NCI-H748 (cell line): ENCODE results near the gene ACSM5.
"Not testable (repeated sequence)": the region's sequence is repeated elsewhere in the genome, so short reads cannot be mapped to it uniquely, and the experiment has no call there.

ENCODE experiments used
- DNase-seq: peaks from one replicate; lab custom pipeline; 2025; ENCODE audit not compliant: unreplicated experiment; lab: John Stamatoyannopoulos, UW

The ACSM5 gene

GRCh38 chr16:20397468-20398074, 11.8 kb upstream of the ACSM5 start:
- no peak for DNase-seq

DNA sequence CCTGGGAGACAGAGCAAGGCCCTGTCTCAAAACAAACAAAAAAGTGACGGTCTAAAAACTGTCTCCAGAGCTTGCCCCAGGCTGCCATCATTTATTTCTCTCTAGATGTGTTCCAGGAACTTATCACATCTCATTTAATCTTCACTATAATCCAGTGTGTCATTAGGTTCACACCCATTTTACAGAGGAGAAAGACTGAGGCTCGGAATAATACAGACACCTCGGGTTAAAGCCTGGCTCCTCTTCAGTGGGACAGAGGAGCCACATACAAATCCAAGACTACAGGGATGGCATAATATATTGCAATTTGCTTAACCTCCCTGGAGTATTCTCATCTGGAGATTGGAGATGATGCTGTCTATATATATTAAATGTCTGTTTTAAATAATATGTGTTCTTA, 10.7 kb upstream of the ACSM5 start:
- DNase-seq: no peak

DNA sequence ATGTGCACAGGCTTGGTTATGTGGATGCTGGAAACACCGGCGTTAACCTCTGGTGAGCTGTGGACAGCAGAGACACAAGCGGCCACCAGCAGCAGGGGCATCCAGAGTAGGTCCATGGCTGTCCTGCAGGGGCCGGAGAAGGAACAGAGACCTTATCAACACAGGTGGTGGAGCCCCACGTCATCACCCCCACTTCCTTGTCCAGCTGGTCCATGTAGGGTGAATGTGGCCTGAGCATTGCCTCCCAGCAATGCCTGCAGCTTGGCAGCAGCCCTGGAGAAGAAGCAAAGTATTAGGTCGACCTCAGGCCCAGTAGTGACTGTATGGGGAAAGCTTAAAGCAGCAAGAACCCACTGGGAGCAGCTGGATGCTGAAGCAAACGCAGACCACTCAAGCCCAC, 10.1 kb upstream of the ACSM5 start:
- DNase-seq: no peak

DNA sequence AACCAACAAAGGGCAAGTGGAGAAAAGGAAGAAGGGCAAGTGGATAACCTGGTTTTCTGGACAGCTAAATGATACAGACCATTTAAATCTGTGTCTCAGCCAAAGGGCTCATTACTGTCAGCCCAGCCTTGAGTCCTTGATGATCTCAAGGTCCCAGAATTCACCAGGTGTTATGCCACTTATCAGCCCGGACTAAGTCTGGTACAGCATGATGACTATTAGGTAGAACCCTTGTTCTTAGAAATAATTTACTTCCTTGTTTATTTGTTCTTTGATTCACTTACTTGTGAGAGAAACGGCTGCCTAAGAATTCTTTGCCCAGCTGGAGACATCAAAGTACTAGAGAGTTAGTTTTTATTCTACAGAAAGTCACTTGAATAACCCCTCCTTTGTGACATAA, 8.3 kb upstream of the ACSM5 start:
- no peak for DNase-seq

GRCh38 chr16:20401475-20402016, 7.8 kb upstream of the ACSM5 start:
- DNase-seq: no peak

DNA sequence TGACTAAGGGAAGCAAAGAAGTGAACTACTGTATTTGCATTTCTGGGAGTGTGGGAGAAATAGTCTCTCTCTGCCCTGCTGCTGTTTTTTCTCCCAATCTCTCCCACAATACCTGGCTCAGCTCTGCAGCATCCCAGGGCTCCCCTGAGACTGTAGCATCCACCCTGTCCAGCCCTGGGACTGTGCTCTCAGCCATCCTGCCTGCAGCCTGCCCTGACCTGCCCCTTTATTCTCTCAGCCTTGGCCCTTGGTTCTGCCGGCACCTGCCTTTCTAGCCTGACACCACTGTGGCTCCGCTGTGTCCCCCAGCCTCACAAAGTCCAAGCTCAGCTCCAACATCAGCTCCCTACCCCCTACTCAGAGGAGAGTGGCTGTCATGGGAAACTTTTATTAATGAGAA, 6.7 kb upstream of the ACSM5 start:
- DNase-seq: no peak

- DNase-seq: no peak
Observed at GRCh38 chr16:20404637-20405036, 4.7 kb upstream of the ACSM5 start, which contains the start of gene PDILT. TSS of gene PDILT (minus strand) at chr16:20404737. CDS start at chr16:20399300, 5,437 bp downstream.

DNA sequence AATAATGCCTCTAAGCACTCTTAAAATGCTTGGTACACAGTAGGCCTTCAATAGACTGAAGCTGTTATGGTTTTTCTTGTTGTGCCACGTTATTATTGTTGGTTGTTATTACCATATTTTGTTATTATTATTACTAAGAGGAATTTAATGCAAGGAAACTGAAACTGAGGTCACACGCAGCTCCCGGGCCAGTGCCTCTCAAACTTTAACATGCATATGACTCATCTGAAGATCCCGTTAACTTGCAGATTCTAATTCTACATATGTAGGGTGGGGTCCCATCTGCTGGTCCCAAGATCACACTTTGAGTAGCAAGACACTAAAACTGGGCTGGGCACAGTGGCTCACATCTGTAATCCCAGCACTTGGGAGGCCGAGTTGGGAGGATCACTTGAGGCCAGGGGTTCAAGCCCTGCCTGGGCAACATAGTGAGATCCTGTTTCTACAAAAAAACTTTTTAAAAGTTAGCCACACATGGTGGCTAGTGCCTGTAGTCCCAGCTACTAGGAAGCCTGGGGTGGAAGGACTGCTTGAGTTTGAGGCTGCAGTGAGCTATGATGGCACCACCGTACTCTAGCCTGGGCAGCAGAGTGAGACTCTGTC, 888 bp downstream of the ACSM5 start:
- DNase-seq: no peak

- no peak for DNase-seq
Observed at GRCh38 chr16:20411055-20411454, 1.7 kb downstream of the ACSM5 start.

GRCh38 chr16:20415541-20415940, 6.2 kb downstream of the ACSM5 start:
- no peak for DNase-seq

- DNase-seq: not testable (repeated sequence)
Observed at GRCh38 chr16:20419093-20419492, 9.8 kb downstream of the ACSM5 start.

DNA sequence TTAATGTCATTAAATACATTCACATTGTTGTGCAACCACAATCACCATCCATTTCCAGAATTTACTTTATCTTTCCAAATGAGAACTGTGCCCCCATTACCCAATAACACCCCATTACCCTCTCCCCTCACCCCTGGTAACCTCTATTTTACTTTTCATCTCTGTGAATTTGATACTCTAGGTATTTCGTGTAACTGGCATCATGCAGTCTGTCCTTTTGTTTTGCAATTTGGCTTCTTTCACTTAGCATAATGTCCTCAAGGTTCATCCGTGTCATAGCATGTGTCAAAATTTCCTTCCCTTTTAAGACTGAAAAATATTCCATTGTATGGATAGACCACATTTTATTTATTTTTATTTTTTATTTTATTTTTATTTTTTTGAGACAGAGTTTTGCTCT, 12.4 kb downstream of the ACSM5 start:
- not testable (repeated sequence) for DNase-seq

- DNase-seq: not testable (repeated sequence)
Observed at GRCh38 chr16:20423772-20424128, 14.4 kb downstream of the ACSM5 start.

DNA sequence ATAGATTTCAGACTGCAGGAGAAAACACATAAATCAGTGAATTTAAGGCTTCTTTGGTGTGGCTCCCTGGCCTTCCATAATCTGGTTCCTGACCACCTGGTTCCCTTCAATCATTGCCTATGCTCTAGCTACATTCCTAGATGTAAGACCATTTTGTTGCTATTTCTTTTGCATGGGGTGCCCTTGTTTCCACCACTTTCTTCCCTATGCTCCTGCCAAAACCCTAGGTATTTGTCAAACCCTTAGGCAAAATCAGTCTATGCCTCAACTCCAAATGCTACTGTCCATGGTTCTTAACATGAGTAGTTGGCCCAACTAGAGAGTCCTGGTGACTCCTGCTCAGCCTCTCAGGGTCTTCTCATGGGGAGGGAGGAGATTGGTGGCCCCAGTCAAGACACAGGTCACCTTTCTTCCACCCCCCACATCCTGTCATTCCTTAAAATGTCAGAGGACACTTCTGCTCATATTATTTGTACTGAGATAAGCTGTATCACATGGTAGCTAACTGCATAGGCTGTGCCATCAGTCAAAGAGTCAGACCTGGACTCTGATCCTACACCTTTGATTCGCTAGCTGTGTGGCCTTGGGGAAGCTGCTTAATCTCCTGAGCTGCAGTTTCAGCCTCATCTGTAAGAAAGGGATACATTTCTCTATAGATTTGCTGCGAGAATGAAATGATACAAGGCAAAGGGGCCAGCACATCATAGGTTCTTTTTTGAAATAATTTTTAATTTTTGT, 15.0 kb downstream of the ACSM5 start:
- DNase-seq: no peak

DNA sequence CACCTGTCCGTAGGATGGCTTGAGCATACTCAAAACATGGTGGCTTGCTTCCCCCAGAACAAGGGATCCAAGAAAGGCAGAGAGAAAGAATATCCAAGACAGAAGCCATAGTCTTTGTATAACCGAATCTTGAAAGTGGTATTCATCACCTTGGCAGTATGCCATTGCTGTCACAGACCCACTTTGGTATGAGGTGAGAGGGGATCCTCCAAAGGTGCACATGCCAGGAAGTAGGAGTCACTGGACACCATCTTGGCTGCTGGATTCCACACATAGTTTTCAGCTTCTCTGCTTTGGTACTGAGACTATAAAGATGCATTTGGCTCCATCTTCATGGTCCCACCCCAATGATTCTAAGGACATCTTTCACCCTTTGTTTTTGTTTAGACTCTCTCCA, 18.1 kb downstream of the ACSM5 start:
- not testable (repeated sequence) for DNase-seq

DNA sequence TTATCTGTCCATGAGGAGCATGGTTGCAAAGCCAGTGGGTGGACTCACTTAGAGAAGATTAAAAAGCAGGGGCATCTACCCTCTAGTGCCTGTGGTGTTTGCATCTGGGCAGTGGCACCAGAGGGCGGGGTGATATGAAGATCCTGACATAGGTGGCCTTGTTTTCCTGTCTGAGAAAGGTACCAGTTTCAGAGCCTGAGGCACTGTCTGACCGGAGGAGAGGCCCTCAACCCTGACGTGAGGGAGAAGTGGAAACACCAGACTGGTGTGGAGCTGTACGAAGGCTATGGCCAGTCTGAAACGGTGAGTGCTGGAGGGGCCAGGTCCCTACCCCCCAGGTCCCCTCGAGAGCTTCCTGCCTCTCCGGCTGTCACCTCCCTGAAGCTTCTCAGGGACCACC, 20.2 kb downstream of the ACSM5 start:
- not testable (repeated sequence) for DNase-seq

DNA sequence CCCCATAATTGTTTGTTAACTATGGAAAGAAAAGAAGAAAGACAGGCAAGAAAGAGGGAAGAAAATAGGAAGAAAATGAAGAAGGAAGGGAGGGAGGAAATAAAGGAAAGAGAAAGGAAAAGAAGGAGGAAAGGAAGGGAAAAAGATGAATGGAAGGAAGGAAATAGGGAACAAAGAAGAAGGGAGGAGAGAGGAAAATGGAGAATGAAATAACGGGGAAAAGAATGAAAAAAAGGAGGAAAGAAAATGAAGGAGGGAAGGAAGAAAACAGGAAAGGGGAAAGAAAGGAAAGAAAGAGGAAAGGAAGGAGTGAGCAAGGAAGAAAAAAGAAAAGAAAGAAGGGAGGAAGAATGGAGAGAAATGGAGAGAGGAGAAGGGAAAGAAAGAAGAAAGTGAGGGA, 21.1 kb downstream of the ACSM5 start:
- not testable (repeated sequence) for DNase-seq

GRCh38 chr16:20430948-20431347, 21.6 kb downstream of the ACSM5 start:
- DNase-seq: no peak

DNA sequence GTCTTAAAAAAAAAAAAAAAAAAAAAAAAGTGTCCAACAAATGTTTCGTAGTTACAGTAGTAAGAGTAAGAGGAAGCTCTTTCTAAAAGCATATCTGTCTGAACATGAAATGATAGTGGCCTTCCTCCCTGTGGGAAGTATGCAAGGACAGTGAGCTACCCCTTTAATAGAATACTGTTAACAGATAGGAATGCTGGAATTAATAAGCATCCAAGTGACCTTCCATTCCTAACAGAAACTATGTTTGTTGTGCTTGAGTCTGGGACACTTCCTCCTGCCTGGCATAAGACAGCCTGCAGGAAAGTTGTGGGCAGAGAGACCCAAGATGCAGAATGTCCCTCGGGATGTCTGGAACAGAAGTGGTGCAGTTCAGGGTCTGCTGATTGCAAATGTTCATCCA, 29.6 kb downstream of the ACSM5 start:
- not testable (repeated sequence) for DNase-seq

DNA sequence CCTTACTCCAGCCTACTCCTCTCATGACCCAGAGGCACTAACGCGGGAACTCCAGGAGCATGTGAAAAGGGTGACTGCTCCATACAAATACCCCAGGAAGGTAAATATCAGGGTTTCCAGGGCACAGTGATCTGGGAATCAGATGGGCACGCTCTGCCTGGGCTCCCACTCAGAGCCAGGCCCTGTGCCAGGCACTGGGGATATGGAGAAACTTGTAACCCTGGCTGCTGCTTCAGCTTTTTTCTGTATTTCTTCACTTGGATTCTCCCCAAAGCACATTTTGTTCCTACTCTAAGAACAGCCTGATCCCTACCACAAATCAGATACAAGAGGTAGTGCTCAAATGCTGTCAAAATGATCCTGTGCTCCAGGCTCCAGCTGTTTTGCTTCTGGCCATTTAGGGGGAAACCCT, 30.5 kb downstream of the ACSM5 start:
- DNase-seq: not testable (repeated sequence)

DNA sequence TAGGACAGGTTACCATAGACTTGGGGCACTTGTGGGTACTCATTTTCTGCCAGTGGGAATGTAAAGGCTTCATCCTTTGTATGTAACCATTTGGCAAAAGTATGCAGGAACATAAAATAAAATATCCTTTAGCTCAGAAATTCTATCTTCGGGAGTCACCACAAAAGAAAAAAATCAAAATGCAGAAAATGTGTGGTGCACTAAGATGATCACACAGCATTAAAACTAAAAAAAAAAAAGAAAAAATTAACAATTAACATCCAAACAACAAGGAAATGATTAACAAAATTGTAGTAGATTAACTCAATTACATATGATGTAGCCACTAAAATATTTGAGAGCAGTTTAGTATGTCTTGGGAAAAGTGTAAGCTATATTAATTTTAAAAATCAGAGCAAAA, 31.4 kb downstream of the ACSM5 start:
- DNase-seq: not testable (repeated sequence)

GRCh38 chr16:20441191-20441590, 31.9 kb downstream of the ACSM5 start:
- no peak for DNase-seq
